Activated CD4-positive, alpha-beta T cell treated with anti-CD3 and anti-CD28 coated beads, Interleukin-10, Interleukin-2, amounts not matched to agents 100 ng/mL and 50 ng/mL, durations not matched to agents 16 hours and 8 hours (primary cell): ENCODE data around the gene SCFD2.

Experiments
- DNase-seq: peaks from one replicate; pipeline ENCODE4 v3.0.0-alpha.2; 2020

The SCFD2 gene

DNA sequence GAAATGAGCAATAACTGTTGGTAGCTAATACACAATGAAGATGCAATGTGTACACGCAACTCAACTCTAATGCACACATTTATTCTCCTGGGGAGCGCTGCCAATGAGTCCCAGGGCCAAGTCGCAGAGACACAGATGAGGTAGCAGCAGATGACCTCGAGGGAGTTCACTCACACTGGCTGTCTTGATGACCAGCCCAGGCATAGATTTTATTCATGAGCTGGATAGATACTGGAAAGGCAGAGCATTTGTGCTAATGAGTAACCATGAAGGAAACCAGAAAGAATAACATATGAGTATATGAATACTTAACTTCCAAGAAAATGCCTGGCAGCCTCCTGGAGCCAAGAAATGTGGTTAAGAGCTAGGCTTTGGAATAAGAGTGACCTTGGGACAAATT is 461.4 kb downstream of the SCFD2 start:
- DNase-seq: no peak

DNA sequence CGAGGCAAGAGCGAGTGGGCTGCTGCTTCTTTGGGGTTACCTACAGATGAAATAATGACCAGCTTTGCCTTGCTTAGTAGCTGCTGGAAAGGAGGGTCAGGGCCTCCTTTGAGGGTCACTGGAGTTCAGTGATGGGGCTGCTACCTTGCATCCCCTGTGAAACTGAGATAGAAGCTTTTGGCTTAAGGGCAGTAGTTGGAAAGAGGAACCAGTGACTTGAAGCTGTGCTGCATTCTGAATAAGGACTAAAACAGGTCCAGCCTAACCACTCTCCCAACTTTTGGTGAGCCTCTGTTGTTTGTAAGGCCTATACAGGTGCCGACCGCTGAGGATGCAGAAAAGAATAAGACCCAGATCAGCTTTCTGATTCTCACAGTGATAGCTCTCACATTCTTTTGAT is 462.6 kb downstream of the SCFD2 start:
- DNase-seq: no peak

DNA sequence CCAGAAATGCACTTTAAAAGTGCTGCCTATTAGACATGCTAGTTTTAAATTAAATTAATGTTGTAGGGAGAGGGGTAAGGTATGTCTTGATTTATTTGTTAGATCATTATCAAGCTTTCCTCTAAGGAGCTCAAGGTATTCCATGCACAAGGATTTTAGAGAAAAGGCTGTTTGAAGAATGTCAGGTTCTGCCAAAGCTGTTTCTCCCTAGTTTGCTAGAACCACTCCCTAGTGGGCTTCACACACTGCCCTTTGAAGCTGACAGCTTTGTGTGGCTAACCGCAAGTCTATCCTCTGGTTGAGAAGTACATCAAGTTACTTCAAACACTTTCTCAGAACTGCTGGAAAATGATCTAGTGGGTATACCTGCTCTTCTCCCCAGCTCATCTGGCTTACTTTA is 471.4 kb downstream of the SCFD2 start:
- no peak for DNase-seq

DNA sequence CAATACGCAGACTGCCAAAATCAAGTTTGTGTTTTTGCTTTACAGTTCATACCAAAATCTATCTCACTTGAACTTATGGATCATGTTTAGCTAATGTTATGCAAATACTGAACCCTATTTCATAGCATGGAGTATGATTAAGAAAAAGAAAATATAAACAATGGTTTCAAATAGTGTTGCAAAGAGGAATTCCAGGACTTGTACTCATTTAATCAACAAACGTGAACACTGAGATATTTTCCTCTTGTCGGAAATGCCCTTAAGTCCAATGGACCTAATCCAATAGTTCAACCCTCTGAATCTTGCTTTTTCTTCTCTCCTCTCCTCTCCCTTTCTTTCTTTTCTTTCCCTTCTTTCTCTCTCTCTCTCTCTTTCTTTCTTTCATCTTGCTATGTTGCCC is 473.0 kb downstream of the SCFD2 start:
- no peak for DNase-seq

DNA sequence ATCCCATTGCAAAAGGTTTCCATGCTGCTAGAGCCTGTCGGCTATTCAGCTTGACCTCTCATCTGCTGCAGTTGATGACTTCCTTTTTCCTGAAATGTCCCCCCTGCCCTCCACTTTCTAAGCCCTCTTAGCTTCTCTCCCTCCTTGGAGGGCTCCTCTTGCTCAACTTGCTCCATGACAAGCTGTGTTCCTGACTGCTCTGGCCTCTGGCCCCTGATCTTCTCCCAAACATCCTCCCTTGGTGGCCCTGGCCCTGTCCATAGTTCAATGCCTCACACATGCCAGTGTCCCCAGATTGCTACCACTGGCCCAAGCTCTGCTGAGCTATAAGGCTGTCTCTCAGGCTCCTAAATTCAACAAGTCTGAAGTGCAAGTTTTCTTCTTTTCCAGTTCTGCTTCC is 474.1 kb downstream of the SCFD2 start:
- no peak for DNase-seq

DNA sequence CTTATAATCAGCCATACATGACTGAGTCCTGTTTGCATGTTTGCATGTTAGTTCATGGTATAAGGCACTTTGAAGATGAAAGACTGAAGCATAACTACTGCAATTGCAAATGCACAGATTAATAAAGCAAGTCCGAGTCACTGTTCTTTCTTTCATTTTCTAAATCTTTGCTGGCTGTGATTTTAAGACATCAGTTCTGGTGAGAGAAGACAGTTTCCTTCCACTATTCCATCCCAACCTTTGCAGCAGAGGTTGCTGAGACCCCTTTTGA is 475.4 kb downstream of the SCFD2 start:
- DNase-seq: peak; percentile 22

DNA sequence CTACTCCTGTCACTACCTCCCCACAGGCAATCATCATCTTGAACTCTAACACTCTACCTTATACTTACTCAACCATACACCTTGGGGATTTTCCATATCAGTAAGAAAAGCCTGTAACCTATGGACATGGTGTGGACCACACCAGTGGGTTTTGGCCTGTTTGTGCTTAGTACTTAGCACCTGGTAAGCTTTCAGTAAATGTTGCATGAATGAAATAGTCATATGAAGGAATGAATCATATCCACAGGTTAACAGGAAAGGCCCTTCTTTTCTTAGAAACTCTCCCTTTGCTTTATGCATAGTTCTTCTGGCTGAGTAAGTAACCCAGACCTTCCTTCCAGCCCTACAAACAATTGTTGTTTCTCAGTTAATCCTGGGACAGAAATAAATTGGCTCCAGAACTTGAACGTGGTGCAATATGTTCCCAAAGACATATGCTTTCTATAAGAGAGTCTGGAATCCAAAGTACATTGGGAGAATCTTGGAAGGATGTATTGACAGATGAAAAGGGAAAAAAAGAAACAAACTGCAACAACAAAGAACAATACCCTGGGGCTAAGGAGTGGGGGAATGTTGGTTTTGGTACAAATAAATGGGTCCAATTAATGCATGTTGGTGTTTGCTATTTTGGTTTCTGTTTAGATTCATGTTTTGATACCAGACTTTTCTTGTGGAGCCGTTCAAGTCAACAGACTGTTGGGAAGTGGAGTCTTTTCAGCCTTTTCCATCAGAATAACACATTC is 475.9 kb downstream of the SCFD2 start:
- DNase-seq: peak; percentile 69

DNA sequence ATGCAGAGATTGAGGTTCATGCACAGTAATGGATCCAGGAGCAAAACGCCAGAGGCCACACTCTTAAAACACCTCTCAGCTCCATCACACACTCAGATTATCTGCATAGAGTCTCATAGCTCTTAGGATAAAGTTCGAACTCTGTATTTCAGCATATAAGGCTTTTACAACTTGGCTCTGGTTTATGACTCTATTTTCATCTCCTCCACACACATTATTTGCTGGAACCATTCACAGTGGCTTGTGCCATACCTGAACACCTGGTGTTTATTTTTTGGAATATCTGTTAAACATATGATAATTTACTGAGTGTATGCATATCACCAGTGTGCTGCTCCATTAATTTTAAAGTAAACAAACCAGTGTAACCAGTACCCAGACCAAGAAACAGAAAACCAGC is 476.5 kb downstream of the SCFD2 start:
- no peak for DNase-seq

DNA sequence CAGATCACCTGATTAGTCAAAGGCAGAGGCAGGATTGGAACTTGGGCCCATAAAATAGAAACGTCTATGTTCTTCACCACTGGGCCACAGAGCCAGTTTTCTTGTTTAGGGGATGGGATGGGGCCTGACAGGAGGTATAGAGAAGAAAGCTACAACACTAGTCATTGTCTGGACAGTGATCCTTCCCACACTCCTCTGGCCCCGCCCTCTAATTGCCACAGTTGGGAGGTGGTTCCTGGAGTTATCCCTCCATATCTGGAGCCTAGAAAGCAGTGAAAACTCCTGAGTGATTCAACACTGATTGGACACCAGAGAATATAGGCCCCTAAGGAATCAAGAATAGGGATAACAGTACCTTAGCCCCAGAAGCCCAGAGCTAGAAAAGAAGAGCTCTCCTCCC is 480.9 kb downstream of the SCFD2 start:
- no peak for DNase-seq

DNA sequence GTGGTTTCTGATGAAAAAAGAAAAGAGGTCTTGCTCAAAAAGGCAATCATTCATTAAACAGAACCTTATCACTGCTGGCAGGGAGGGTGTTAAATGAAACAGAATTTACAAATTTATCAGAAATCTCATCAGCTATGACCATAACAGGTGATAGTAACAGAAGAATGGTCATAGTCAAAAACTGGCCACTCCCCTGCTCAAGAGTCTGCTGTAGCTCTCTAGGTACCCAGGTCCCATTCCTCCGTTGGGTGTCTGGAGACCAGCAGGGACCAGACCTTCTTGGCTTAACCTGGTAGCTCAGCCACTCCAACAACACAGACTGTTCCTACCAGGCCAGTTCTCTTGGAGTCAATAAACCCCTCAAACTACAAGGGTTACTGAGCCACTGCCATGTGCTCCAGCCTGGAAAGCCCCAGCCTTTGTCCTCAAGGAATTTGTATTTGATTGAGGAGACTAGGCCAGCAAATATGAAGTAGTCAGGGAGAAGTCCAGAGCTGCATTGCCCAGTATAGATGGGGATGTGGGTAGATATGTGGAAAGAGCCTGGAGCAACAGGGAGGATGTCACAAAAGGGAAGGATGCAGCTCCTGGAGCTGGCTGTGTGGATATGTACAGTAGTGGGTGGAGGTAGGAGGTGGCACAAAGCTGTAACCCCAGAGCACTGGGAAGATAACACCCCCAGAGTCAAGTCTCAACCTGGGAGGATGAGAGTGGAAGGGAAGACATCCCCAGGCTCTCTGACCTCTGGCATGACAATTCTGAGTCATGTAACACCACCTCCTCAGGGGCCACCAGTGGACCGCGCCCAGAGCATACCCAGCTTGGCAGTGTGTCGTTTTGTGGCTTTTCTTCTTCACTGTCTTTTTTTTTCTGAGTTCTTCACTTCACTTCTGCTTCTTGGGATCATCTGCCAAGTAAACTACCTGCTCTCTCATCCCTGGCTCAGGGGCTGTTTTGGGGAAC is 481.9 kb downstream of the SCFD2 start:
- DNase-seq: no peak

DNA sequence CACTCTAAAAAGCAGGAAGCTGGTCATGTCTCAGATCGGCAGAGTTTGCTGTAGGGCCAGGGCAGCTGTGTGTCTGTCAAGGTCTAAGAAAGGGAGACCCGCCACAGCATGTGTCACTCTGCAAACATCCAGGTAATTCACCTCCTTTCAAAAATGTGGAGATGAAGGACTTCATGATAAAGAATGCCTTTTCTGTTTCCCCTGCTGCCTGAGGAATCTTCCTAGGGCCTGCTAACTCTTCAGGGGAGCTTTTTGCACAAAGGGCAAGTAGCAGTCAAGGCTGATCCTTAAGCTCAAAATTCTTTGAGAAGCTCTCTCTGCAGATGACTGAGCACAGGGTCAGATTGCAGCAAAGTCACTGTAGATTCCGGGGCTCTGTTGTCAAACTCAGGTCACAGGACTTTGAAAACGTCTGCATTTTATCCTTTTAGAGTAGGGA is 482.7 kb downstream of the SCFD2 start:
- no peak for DNase-seq

DNA sequence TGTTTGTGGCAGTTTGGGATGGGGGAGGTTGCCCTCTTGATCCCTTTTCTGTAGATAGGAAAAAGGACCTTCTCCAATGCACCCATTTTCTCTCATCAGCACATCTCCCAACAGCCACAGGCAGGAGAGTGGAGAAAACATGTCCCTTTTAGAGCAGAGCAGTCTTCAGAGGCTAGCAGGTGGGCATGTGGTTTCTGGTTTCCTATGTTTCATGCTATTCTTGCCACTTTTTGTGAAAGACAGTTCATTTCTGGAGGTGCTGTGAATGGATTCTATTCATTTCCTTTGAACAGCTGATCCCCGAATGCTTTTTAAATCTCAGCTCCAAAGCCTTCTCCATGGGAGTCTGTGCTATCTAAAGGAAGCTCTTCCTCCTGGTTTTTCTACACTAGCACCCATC is 484.9 kb downstream of the SCFD2 start:
- no peak for DNase-seq

DNA sequence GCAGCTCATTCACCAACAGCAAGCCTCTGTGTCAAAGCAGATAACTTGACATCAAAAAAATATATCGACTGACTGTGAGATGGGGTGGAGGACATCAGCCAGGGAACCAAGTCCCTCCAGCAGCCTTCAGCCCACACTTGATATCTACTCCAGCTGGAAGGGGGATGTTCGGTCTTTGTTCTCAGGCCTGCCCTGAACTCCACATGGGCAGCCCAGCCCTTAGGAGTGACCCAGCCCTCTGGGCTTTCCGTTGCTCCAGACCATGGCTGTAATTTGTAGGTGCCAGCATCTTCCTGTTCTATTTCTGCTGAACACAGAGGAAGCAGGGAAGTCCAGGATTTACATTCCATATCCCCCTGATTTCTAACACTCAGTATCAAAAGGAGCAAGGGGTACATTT is 486.4 kb downstream of the SCFD2 start:
- DNase-seq: no peak

DNA sequence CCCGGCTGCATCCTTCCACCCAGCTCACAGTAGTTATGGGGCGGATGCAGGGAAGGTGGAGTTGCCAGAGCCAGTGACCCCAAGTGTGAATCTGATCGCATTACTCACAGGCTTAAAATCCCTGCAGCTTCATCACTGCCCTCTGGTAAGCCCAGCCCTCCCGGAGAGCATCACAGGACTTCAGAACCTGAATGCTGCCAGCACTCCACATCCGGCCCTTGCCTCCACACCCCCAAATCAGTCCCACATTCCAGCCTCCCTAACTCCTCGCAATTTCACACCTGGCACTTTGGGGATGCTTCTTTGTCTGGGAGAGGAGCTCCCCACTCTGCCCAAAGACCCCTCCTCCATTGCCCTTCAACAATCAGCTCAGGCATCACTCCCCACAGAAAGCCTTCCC is 488.2 kb downstream of the SCFD2 start:
- DNase-seq: no peak

DNA sequence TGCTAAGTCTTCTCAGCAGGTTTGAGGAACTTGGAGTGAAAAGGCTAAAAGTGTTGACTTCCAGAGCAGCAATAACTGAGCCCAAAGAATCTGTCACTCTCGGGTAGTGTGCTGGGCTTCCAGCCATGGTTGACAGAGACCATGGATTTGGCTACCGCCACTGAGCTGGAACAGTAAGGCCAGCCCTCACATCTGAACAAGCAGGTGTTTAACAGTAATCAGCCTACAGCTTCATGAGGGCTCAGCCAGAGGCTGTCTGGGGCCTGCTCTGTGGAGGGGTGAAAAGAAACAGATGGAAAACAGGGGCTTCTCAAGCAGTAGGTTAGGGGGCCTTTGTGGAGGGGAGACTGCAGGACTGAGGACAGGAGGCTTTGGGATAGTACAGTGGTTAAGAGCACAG is 488.8 kb downstream of the SCFD2 start:
- DNase-seq: no peak

DNA sequence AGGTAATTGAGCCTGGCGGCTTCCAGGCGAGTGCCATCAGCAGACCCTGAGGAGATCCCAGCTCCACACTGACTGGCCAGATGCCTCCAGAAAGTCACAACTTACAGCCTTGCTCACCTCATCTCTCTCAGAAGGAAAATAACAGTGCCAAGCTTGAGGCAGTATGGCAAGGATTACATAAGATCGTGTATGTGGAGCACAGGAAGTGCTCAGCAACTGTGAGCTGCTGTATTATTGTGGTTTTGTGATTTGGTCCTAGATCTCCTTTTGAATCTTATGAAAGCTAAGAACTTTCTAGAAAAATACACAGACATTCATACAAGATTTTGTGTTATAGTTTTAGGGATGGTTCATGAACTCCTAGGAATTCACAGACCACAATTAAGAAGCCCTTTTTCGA is 489.8 kb downstream of the SCFD2 start:
- no peak for DNase-seq

DNA sequence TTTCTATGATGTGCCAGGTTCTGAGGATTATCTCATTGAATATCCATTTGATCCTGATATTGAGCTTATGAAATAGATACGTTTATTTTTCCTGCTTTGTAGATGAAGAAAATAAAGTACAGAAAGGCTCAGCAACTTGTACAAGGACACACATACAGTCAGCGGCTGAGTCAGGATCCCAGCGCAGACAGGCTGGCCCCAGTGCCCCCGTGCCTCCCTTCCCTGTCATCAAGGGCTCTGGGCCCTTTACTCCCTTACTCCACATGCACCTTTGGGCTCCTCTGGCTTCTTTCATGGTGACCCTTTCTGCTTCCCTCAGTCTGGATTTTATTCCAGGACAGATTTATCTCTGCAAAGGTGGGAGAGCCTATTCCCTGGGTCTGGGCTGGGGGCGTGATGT is 490.9 kb downstream of the SCFD2 start:
- no peak for DNase-seq

DNA sequence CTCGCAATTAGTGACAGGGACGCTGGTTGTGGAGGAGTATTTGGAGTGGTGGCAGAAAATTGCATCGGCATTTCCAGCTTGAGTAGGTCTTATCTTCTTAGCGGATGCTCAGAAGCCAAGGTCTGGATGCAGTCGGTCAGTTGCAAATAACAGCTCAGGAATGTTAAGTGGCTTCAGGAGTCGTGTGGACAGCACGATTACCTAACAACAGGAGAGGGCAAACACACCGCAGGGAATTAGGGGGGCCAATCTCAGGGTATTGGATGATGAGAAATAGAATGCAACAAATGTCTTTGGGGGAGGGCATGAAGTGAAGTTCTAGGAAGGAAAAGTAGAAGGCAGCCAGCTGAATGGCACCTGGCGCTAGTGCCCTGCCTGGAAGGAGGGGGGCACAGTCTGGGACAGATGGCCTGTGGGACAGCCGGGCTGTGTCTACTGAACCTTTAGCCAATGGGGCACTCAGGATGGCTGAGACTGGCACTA is 492.0 kb downstream of the SCFD2 start:
- DNase-seq: no peak

DNA sequence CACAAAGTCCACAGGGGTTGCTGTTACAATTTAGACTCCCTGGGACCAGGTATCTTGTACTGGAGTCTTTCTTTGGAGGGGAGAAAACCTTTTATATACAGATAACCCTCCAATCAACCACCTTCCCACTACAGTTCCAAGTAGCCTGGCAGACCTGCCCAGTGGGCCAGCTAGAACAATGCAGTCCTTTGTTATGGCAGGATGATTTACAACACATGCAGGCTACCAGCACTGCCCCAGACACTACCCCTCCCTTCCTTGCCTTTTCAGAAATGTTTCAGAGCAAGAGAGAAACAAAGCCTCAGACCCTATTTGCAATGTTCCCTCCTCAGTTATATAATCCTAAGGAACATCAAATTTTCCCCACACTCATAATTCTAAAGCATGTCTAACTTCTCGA is 492.7 kb downstream of the SCFD2 start:
- DNase-seq: no peak

DNA sequence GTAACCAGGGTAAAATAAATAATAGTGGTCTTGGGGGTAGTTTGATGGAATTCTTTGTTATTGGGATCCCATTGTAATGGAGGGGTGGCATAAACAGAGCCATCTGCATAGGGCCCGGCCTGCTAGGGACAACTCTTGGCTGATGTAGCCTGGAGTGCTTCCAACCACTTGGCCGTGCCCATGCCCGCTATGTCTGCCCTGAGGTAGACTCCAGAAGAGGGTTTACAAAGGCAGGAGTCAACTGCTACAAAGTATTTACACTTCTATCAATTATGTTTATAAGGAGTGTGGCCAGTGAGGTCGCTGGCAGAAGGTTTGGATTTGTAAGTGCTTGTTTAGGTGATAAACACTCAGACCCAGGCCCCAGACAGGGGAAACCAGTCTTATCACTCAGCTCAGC is 495.6 kb downstream of the SCFD2 start:
- DNase-seq: no peak

DNA sequence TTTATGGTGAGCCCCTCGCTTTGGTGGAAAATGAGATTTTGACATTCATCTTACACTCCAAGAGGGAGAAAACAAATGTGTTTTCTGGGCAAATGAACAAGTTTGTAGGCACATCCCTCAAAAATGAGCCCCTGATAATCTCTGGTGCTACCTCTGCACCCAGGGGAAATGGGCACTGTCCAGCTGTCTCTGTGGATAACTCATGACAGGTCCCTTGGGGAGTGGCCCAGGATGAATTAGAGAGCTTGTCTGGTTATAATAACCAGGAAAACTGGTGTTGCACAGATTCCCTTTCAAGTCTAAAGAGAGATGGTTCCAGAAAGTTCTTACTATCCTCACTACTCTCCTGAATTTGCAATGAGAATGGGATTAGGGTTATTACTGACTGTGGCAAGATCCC is 496.2 kb downstream of the SCFD2 start:
- DNase-seq: no peak

DNA sequence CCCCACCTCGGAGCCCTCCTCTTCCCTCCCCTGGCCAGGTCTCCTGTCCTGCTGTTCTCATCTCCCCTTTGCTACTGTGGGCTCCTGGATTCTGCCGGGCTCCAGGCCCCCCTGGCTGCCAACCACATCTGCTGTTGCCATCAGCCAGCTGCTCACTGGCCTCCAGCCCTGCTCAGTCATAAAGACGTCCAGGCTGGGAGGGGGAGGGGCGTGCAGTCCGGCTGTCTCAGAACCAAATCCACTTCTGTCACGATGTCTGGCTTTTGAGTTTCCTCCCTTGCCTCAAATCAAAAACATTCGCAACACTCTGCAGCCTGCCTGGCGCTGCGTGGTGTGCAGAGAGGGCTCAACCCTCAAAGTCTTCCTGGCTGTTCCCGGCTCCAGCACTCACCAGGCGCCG is 496.7 kb downstream of the SCFD2 start:
- no peak for DNase-seq

DNA sequence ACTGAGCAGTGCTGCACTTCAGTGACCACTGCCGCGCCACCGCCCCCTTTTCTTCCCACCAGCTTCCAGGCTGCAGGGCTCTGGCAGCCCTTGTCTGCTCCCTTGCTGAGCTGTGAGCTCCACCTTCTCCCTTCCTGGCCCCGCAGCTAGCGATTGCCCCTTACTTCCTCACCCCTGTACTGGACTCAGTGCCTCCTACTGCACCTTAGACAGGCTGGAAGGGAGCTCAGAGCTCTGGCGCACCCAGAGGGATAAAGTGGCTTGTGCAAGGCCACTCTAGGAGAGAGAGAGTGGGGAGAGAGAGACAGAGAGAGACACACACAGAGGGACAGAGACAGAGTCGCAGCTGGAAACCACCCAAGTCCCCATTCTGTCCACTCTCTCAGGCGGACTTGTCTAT is 497.7 kb downstream of the SCFD2 start:
- DNase-seq: no peak

DNA sequence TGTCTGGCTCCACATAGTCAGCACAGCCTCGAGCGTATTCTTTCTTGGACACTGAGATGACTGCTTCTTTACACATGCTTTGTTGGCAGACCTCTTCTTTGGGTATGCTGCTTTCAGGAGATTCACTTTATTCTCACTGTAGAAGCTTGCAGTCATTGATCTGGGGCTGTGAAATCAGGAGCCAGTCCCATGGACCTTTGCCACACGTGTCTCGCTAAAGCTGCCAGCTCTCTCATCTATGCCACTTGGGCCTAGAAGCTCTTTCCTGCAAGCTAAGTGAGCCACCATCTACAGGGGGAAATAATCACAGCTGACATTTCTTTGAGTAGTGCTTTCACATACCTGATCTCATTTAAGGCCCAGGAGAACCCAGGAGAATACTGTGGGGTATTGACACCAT is 498.7 kb downstream of the SCFD2 start:
- no peak for DNase-seq

DNA sequence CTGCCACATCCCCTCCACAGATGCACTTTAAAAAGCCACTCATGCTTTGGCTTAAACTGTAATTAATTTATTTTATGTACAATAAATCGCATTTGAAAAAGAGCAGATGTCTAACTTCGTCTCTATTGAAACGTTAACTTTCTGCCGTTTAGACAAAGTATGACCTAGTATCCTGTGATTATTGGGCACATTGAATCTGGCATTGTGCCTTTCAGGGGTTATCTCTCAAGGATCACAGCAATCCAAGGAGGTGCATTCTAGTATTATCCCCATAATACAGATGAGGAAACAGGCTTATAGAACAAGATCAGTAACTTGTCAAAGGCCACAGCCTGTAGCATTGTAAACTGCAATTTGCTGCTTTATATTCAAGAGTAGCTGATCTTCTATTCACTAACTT is 499.1 kb downstream of the SCFD2 start:
- DNase-seq: no peak
